ENCODE data around the gene RBM42.
"Not testable (repeated sequence)": the region's sequence is repeated elsewhere in the genome, so short reads cannot be mapped to it uniquely, and the experiment has no call there.

Gene RBM42

GRCh38 chr19:35645680-35646511 lies 17.1 kb downstream of the RBM42 start:
- FAIRE-seq (no peak), DNase-seq (ENCODE audit: extremely low spot score, insufficient read length, low read depth) (no peak)

GRCh38 chr19:35648017-35648961 lies 19.5 kb downstream of the RBM42 start, which contains the start of gene COX6B1:
TSS of gene COX6B1 (plus strand) at chr19:35648323. CDS start at chr19:35651244, 2,921 bp downstream.
- FAIRE-seq (peak; percentile 98), DNase-seq (ENCODE audit: extremely low spot score, insufficient read length, low read depth) (peak; percentile 96)

- DNase-seq (ENCODE audit: extremely low spot score, insufficient read length, low read depth) (no peak), FAIRE-seq (no peak)
Measured at GRCh38 chr19:35650581-35650980, 21.7 kb downstream of the RBM42 start.

DNA sequence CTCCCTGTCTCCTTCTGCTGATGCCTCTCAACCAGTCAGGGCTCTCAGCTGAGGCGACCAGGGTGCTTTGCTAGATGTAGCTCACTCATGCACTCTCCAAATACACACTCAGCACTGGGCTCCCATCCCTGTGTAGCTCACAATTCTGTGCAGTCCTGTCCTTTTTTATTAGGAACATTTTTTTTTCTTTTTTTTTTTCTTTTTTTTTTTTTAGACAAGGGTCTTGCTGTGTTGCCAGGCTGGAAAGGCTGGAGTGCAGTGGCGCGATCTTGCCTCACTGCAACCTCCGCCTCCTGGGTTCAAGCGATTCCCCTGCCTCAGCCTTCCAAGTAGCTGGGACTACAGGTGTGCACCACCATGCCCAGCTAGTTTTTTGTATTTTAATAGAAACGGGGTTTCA lies 26.0 kb downstream of the RBM42 start:
- not testable (repeated sequence) for FAIRE-seq; DNase-seq (ENCODE audit: extremely low spot score, insufficient read length, low read depth)

DNA sequence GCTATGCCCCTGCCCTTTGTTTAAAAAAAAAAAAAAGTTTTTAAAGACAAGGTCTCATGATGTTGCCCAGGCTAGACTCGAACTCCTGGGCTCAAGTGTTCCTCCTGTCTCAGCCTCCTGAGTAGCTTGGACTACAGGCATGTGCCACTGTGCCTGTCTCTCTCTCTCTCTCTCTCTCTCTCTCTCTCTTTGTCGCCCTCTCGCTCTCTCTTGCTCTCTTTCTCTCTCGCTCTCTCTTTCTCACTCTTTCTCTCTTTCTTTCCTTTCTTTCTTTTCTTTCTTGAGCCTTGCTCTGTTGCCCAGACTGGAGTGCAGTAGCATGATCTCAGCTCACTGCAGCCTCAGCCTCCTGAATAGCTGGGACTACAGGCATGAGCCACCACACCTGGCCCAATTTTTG lies 26.8 kb downstream of the RBM42 start:
- FAIRE-seq (no peak), DNase-seq (ENCODE audit: extremely low spot score, insufficient read length, low read depth) (no peak)

GRCh38 chr19:35656700-35657099 lies 27.9 kb downstream of the RBM42 start:
- FAIRE-seq (no peak), DNase-seq (ENCODE audit: extremely low spot score, insufficient read length, low read depth) (no peak)

DNA sequence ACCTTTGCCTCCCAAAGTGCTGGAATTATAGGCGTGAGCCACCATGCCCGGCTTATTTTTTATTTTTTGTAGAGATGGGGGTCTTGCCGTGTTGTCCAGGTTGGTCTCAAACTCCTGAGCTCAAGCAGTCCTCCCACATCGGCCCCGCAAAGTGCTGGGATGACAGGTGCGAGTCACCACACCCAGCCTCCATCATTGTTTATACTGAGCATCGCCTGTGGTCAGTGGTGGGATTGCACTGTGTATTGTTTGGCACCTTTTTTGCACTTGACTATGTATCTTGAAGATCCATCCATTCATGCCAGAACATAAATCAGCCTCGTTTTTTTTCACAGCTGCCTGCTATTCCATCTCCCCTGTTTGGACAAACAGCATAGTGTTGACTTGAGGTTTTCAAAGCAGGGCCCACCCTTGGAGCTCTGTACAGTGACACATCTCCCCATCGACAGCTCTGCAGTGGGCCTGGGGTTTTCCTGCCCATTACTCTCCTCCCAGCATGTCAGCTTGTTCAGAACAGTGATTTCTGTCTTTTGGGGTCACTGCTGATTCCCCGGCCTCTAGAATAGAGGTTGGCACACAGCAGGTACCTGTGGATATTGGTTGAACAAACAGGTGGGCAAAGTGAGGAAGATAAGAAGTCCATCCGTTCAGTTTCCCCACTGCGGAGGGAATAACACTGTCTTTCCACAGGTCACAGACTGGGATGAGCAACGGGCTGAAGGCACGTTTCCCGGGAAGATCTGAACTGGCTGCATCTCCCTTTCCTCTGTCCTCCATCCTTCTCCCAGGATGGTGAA lies 29.3 kb downstream of the RBM42 start:
- no peak for DNase-seq (ENCODE audit: extremely low spot score, insufficient read length, low read depth)
- no peak for FAIRE-seq

- FAIRE-seq (no peak), DNase-seq (ENCODE audit: extremely low spot score, insufficient read length, low read depth) (no peak)
Measured at GRCh38 chr19:35661995-35662340, 33.1 kb downstream of the RBM42 start.

DNA sequence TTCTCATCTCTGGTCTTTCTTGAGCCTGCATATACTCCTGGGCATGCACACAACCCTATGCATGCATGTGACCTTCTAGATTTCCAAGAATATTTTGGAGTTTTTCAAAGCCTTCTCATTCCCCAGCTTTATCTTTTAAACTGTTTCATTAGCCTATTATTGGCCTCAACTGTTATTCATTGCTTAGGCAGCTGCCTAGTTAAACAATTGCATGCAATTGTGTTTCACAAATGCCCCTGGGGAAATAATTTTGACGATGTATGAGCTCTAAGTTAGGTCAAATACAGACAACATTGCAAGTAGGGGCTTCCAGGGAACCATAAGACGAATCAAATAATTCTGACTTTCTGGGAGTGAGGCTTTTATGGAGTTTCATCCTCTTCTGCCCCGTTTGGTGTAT lies 35.1 kb downstream of the RBM42 start:
- no peak for DNase-seq (ENCODE audit: extremely low spot score, insufficient read length, low read depth)
- no peak for FAIRE-seq

DNA sequence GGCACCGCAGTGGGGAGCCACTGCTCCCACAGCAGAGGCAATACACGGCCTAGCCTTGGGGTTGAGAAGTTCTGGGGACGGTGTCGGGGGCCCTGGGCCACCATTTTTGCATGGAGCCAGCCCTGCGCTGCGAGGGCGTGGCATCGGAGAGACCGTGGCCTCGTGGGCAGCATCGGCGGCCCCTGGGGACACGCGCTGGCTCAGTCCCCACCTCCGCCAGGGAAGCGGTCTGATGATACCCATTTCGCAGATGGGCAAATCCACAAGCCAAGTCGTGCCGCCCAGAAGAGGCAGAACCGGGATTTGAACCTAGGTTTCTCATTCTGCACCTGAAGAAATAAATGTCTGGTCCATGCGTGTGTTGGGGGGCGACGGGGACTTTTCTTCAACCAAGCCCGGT lies 36.3 kb downstream of the RBM42 start:
- DNase-seq (ENCODE audit: extremely low spot score, insufficient read length, low read depth) = no peak
- no peak for FAIRE-seq

DNA sequence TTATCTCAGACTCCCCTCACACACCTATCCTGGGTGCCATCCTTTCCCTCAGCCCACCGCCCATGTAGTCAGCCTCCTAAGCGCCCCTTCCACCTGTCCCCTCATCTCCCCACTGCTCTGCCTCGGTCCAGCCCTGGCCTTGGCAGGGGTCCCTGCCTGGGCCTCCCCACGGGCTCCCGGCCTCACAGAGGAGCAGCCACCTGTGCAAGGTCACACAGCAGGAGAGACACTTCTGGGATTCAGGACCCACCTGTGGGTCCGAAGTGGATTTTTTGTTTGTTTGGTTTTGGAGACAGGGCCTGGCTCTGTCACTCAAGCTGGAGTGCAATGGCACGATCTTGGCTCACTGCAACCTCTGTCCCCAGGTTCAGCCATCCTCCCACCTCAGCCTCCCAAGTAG lies 36.8 kb downstream of the RBM42 start:
- no peak for DNase-seq (ENCODE audit: extremely low spot score, insufficient read length, low read depth)

DNA sequence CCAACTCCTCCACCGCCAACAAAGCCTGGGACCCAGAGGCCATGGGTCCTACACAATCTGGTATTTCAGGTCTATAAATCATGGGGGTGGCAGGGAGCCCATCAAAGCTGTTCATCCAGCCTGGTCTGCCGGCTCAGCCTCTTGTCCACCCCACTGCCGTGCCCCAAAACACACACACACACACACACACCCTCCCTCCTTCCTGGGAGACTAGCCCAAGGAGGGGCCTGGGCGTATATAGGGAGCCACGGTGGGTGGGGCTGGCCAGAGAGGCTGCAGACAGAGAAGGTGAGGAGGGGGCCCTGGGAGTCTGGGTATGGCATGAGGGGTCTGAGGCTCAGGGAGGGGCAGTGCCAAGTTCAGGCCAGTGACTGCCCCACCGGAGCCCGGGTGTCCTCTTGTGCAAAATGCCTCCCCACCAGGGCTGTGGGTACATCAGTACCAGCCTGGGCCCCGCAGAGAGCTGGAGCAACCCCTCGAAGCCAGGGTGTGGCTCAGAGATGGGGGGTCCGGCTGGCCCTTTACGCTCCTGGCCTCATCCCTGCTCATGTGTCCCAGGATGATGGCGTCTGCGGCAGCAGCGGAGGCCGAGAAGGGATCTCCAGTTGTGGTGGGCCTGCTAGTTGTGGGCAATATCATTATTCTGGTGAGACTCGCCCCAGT lies 37.5 kb downstream of the RBM42 start, which contains the start of gene UPK1A:
UPK1A (plus strand) TSS at position 267 of the 663 bp plus-strand sequence; CDS start at position 563, 296 bp downstream.
- no peak for FAIRE-seq
- no peak for DNase-seq (ENCODE audit: extremely low spot score, insufficient read length, low read depth)

More for the DNA sequence above, 36.8 kb downstream of the RBM42 start:
- no peak for FAIRE-seq

DNA sequence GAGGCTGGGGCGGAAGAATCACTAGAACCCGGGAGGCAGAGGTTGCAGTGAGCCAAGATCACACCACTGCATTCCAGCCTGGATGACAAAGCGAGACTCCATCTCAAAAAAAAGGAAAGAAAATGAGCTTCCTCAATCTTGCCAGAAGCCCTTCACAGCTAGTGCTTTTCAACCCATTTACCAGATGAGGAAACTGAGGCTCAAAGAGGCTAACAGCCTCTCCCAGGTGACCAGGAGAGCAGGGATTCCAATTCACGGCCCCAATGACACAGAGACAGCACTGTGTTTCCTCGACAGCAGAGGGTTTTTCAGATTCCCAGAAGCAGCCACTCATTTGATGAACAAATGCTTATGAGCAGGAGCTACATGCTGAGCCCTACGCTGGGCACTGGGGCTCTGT lies 40.7 kb downstream of the RBM42 start:
- no peak for DNase-seq (ENCODE audit: extremely low spot score, insufficient read length, low read depth)
- FAIRE-seq = no peak

DNA sequence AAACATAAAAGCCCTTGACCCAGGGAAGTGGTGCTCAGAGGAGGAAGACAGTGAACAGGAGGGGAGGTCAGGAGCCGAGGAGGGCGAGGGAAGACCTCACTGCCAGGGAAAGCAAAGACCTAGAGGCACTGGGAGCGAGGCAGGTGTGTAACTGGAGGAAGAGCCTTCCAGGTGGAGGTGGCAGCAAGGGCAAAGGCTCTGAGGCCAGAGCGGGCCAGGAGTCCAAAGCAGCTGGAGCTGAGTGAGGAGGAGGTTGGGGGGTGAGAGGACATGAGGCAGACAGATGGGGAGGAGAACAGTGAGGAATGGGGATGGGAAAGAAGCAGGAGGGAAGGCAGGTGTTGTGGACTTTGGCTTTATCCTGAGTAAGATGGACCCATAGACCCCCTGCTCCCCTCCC lies 41.1 kb downstream of the RBM42 start:
- DNase-seq (ENCODE audit: extremely low spot score, insufficient read length, low read depth) = no peak
- FAIRE-seq = no peak

- FAIRE-seq (no peak), DNase-seq (ENCODE audit: extremely low spot score, insufficient read length, low read depth) (no peak)
Measured at GRCh38 chr19:35670686-35671085, 41.9 kb downstream of the RBM42 start.

GRCh38 chr19:35671818-35672217 lies 43.0 kb downstream of the RBM42 start:
- FAIRE-seq = no peak
- DNase-seq (ENCODE audit: extremely low spot score, insufficient read length, low read depth) = no peak

DNA sequence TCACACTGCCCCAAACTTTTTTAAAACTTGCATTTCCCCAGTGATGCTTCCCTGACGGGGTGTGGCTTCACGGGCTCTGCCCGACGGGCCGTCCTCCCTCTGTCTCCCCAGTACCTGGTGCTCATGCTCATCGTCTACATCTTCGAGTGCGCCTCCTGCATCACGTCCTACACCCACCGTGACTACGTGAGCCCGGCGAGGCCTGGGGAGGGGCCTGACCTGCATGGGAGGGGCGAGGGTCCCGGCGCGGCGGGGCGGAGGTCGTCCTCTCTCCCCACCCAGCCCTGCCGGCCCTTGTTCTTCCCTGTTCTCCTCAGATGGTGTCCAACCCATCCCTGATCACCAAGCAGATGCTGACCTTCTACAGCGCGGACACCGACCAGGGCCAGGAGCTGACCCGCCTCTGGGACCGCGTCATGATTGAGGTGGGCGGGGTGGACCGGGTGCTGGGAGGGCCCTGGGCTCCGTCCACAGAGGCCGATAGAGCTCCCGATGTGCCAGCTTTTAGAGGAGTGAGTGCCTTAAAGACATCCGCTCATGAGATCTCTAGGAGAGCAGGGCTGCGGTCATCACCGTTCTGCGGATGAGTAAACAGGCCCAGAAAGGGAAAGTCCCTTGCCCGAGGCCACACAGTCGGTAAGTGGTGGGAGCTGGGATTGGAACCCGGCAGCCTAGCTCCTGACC lies 44.4 kb downstream of the RBM42 start:
- peak; percentile 32 for DNase-seq (ENCODE audit: extremely low spot score, insufficient read length, low read depth)
- peak; percentile 80 for FAIRE-seq

DNA sequence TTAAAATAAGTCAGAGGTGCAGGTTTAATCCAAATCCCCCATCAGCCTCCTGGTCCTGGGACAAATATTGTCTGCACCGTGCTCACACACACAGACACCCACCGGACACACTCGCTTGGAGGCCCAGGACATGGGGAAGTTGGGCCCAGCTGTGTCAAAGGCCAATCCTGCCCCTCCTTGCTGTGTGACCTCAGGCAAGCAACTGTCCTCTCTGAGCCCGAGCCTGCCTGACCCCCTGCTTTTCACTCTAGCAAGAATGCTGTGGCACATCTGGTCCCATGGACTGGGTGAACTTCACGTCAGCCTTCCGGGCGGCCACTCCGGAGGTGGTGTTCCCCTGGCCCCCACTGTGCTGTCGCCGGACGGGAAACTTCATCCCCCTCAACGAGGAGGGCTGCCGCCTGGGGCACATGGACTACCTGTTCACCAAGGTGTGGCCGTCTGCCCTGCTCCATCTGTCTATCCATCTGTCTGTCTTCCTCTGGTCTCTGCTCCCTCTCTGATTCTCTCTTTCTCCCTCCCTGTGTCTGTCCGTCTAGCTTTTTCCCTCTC lies 46.8 kb downstream of the RBM42 start:
- DNase-seq (ENCODE audit: extremely low spot score, insufficient read length, low read depth) (no peak), FAIRE-seq (no peak)
